HCT116 (cell line): Measurements from ENCODE around the gene TSC22D4. TPM values are rescaled to one million over a fixed set of nuclear protein-coding genes. Genes with fewer than 3 reads are reported as not detected.
A peak's percentile ranks its signal among the peaks of the same experiment; 100 is the strongest.

Experiments used
- ATAC-seq: fragments of 200-7000 bp; cut with Tn5 transposase; 2 replicates; pipeline ENCODE4 v1.9.1; 2020; ENCODE audit warnings: mild to moderate bottlenecking, moderate library complexity
- BruUV-seq: library from RNA; stranded (reverse); fragments of 400-500 nt; replicated peaks from 2 replicates; lab custom pipeline; 2021; lab: Mats Ljungman, UMichigan
- CTCF ChIA-PET: fragments of 300-600 bp; sonication (Branson Sonifier 250); formaldehyde crosslinking; loops from one replicate; lab custom pipeline; 2021; ENCODE audit warnings: antibody characterized with exemption; lab: Charles Lee
- POLR2A ChIA-PET: fragments of 300-600, 350-600 bp; sonication (Branson Sonifier 250); formaldehyde crosslinking; loops from one replicate; lab custom pipeline; 2021; ENCODE audit warnings: antibody characterized with exemption; lab: Charles Lee
- RAD21 ChIA-PET, 2 experiments: fragments of 300-600 bp; sonication (Branson Sonifier 250); formaldehyde crosslinking; loops; one replicate each; lab custom pipeline; 2023; ENCODE audit warnings: low total read pairs in 2 of 2; ENCODE audit not compliant: uncharacterized antibody in 2 of 2, unreplicated experiment in 2 of 2, low non-redundant PET in 1 of 2; lab: Charles Lee
- DNase-seq: peaks from one replicate; pipeline ENCODE4 v3.0.0-alpha.2; 2010; ENCODE audit warnings: low read depth, low spot score
- H2AFZ ChIP-seq: fragments of 200-600 bp; shearing (Covaris generic), sonication (generic); 2 replicates; pipeline ENCODE4 v1.6.1; 2017; ENCODE audit warnings: low read depth, mixed run types, mixed read lengths, antibody characterized with exemption, low read length; ENCODE audit not compliant: poor library complexity, severe bottlenecking
- H3K27ac ChIP-seq: 2 replicates; pipeline ENCODE4 v1.5.1; 2012; ENCODE audit warnings: low read depth, low read length
- H3K27me3 ChIP-seq: fragments of 200-600 bp; sonication (generic); 2 replicates; pipeline ENCODE4 v1.6.1; 2016; ENCODE audit warnings: mixed run types, low read length, mixed read lengths; ENCODE audit not compliant: insufficient read depth
- H3K36me3 ChIP-seq, 2 experiments: fragments of 200-500 bp in 1 of 2; fragments of 200-600 bp in 1 of 2; sonication (Bioruptor generic) in 1 of 2; sonication (generic) in 1 of 2; 2 replicates each; pipeline versions ENCODE4 v1.5.1 to v1.6.1; 2014 to 2016; ENCODE audit warnings: low read length in 2 of 2, inconsistent platforms in 1 of 2, mixed read lengths in 1 of 2, mixed run types in 1 of 2; ENCODE audit not compliant: insufficient read depth in 2 of 2, control insufficient read depth in 1 of 2
- H3K4me1 ChIP-seq, 2 experiments: fragments of 200-600 bp in 1 of 2; sonication (generic) in 1 of 2; 2 replicates each; pipeline versions ENCODE4 v1.5.1 to v1.6.1; 2012 to 2017; ENCODE audit warnings: low read length in 2 of 2, inconsistent platforms in 1 of 2, mild to moderate bottlenecking in 1 of 2, mixed read lengths in 1 of 2, mixed run types in 1 of 2, moderate library complexity in 1 of 2; ENCODE audit not compliant: insufficient read depth in 2 of 2, control insufficient read depth in 1 of 2
- H3K4me2 ChIP-seq: fragments of 200-600 bp; sonication (generic); 2 replicates; pipeline ENCODE4 v1.6.1; 2017; ENCODE audit warnings: mixed run types, low read length, mixed read lengths
- H3K4me3 ChIP-seq, 2 experiments: fragments of 200-600 bp in 1 of 2; sonication (generic) in 1 of 2; replicated peaks in 1 of 2; 2 replicates each; pipeline ENCODE4 v1.5.1; 2011 to 2016; ENCODE audit warnings: low read length in 2 of 2, control low read depth in 1 of 2, low read depth in 1 of 2, mild to moderate bottlenecking in 1 of 2, mixed read lengths in 1 of 2, mixed run types in 1 of 2
- H3K79me2 ChIP-seq: fragments of 200-600 bp; sonication (generic); 2 replicates; pipeline ENCODE4 v1.6.1; 2017; ENCODE audit warnings: mild to moderate bottlenecking, mixed run types, low read length, moderate library complexity, mixed read lengths; ENCODE audit not compliant: insufficient read depth
- H3K9ac ChIP-seq: fragments of 200-600 bp; sonication (generic); 2 replicates; pipeline ENCODE4 v1.6.1; 2016; ENCODE audit warnings: low read length, mixed read lengths
- H3K9me2 ChIP-seq: fragments of 200-600 bp; sonication (generic), shearing (Covaris generic); 2 replicates; pipeline ENCODE4 v1.6.1; 2017; ENCODE audit warnings: mixed run types, mild to moderate bottlenecking, moderate library complexity; ENCODE audit not compliant: insufficient read depth
- H3K9me3 ChIP-seq, 2 experiments: fragments of 200-500 bp in 1 of 2; fragments of 200-600 bp in 1 of 2; sonication (Bioruptor generic) in 1 of 2; sonication (generic) in 1 of 2; 2 replicates each; pipeline ENCODE4 v1.6.1; 2014 to 2017; ENCODE audit warnings: low read length in 2 of 2, mixed read lengths in 2 of 2, inconsistent platforms in 1 of 2, low read depth in 1 of 2, mild to moderate bottlenecking in 1 of 2, mixed run types in 1 of 2, moderate library complexity in 1 of 2; ENCODE audit not compliant: control insufficient read depth in 1 of 2, insufficient read depth in 1 of 2
- H4K20me1 ChIP-seq: fragments of 200-600 bp; sonication (generic), shearing (Covaris generic); 2 replicates; pipeline ENCODE4 v1.6.1; 2017; ENCODE audit warnings: mixed run types, mild to moderate bottlenecking, moderate library complexity; ENCODE audit not compliant: insufficient read depth
- CBX3 ChIP-seq: IDR thresholded peaks from 2 replicates; pipeline ENCODE4 v1.6.1; 2012; ENCODE audit warnings: low read depth
- CEBPB ChIP-seq: IDR thresholded peaks from 2 replicates; pipeline ENCODE4 v1.6.1; 2012; ENCODE audit warnings: low read depth
- ELF1 ChIP-seq: IDR thresholded peaks from 2 replicates; pipeline ENCODE4 v1.6.1; 2012; ENCODE audit warnings: low read depth, borderline replicate concordance
- SRF ChIP-seq: IDR thresholded peaks from 2 replicates; pipeline ENCODE4 v1.6.1; 2012; ENCODE audit warnings: low read depth
- intact Hi-C: fragments of 100-400 bp; cut with micrococcal nuclease; formaldehyde crosslinking; loops from 2 replicates; pipeline ENCODE4 v1.10.0; 2022
- total RNA-seq: library from RNA; stranded (reverse); gene quantifications from one replicate; pipeline ENCODE4 v1.2.1, GENCODE V29; 2021; ENCODE audit not compliant: unreplicated experiment
- TF ChIP-seq, protein P1 (sequence below): IDR thresholded peaks from 2 replicates; pipeline ENCODE4 v1.6.1; 2012; ENCODE audit warnings: low read depth
- TF ChIP-seq, protein P2 (sequence below): IDR thresholded peaks from 2 replicates; pipeline ENCODE4 v1.6.1; 2012

The TSC22D4 gene
- total RNA-seq, 1 experiment from 2014 or later = 36.9 TPM

DNA sequence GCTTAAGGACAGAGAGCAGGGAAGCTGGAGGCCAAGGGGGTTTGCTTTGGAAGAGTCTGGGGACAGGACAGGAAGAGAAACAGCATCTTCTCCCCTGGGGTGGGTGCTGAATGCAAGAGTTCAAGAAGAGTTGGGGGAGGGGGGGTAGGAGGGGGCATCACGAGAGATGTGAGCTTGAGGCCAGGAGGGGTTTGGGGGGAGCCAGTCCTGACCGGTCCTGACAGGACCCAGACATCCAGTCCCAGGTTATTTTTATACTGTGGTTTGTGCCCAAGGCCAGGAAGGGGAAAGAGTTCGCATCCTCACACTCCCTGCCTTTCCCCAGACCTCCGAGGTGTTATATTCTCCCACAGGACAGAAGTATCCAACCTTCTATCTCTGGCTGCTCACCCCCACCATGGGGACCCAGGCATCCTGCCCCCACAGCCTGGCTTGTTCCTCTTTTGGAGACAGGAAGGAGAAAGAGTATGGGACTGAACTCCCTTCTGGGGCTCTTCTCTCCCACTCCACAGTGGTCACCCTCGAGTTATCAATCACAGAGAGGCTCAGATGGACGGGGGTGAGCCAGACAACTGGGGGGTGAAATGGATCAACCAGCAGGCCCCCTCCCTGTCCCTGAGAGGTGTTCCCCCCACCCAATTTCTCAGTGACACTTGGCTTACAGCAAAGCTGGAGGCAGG, 2.8 kb downstream of the TSC22D4 start:
- ChIA-PET RAD21 (no interaction called here), CTCF (no interaction called here), POLR2A (no interaction called here)
- BruUV-seq = TSS peak; percentile 15
- no peaks in the 10 kb centered on the region for H3K27me3 ChIP-seq
- H3K36me3 ChIP-seq = peaks cover 0 to 2% of the 10 kb centered on the region in 2 experiments; a peak in 1 of 4 replicates
- intact Hi-C loops = no loop called here
- DNase-seq (no peak), ATAC-seq (no peak)
- H3K9ac ChIP-seq = no peak overlapping the region
- TF ChIP-seq, protein P1, sequence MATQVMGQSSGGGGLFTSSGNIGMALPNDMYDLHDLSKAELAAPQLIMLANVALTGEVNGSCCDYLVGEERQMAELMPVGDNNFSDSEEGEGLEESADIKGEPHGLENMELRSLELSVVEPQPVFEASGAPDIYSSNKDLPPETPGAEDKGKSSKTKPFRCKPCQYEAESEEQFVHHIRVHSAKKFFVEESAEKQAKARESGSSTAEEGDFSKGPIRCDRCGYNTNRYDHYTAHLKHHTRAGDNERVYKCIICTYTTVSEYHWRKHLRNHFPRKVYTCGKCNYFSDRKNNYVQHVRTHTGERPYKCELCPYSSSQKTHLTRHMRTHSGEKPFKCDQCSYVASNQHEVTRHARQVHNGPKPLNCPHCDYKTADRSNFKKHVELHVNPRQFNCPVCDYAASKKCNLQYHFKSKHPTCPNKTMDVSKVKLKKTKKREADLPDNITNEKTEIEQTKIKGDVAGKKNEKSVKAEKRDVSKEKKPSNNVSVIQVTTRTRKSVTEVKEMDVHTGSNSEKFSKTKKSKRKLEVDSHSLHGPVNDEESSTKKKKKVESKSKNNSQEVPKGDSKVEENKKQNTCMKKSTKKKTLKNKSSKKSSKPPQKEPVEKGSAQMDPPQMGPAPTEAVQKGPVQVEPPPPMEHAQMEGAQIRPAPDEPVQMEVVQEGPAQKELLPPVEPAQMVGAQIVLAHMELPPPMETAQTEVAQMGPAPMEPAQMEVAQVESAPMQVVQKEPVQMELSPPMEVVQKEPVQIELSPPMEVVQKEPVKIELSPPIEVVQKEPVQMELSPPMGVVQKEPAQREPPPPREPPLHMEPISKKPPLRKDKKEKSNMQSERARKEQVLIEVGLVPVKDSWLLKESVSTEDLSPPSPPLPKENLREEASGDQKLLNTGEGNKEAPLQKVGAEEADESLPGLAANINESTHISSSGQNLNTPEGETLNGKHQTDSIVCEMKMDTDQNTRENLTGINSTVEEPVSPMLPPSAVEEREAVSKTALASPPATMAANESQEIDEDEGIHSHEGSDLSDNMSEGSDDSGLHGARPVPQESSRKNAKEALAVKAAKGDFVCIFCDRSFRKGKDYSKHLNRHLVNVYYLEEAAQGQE = no peak
- TF ChIP-seq SRF (no peak), CEBPB (no peak)
- no peak overlapping the region for H3K4me2 ChIP-seq
- no peaks in the 10 kb centered on the region for H4K20me1 ChIP-seq
- H3K4me3 ChIP-seq = no peak overlapping the region
- no peaks in the 10 kb centered on the region for H3K9me2 ChIP-seq
- H2AFZ ChIP-seq = no peak overlapping the region
- no peak overlapping the region for H3K27ac ChIP-seq
- no peaks in the 10 kb centered on the region for H3K9me3 ChIP-seq
- H3K79me2 ChIP-seq = peaks cover 6% of the 10 kb centered on the region; the same call in 1 of the 2 replicates
- H3K4me1 ChIP-seq = peaks cover 9 to 30% of the 10 kb centered on the region in 2 experiments

DNA sequence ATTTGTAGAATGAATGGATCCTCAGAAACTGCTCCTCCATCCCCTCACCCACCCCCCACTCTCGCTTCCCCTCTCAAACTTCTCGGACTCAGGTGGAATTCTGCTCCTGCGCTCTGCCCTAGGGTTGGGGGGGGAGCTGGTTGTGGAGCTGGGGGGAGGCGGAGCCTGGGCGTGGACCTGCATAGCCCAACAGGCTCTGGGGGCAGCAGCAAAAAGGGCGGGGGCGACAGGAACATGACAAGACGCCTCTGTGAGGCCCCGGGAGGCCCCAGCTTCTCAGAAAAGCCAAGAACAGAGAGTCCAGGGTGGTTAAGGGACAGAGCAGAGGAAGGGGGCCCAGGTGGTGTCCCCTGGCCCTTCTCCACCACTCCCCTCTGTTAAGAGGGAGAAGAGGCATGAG, 3.5 kb downstream of the TSC22D4 start:
- Histone ChIP-seq H3K36me3 (peaks cover 0 to 2% of the 10 kb centered on the region in 2 experiments; a peak in 1 of 4 replicates), H3K4me1 (peaks cover 12 to 34% of the 10 kb centered on the region in 2 experiments), H3K4me3 (no peak overlapping the region), H3K27ac (no peak overlapping the region), H3K9ac (no peak overlapping the region), H3K4me2 (no peak overlapping the region), H4K20me1 (no peaks in the 10 kb centered on the region), H2AFZ (no peak overlapping the region), H3K9me2 (no peaks in the 10 kb centered on the region), H3K9me3 (no peaks in the 10 kb centered on the region), H3K79me2 (peaks cover 6% of the 10 kb centered on the region; the same call in 1 of the 2 replicates), H3K27me3 (no peaks in the 10 kb centered on the region)
- no peak for DNase-seq
- no peak for ATAC-seq
- BruUV-seq = no TSS peak
- ChIA-PET POLR2A (no interaction called here), CTCF (no interaction called here), RAD21 (no interaction called here)
- no peak for TF ChIP-seq ELF1
- TF ChIP-seq, protein P2, sequence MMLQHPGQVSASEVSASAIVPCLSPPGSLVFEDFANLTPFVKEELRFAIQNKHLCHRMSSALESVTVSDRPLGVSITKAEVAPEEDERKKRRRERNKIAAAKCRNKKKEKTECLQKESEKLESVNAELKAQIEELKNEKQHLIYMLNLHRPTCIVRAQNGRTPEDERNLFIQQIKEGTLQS = no peak
- no peak for TF ChIP-seq CBX3
- intact Hi-C loops = no loop called here
